Colon (tissue), 2 donors: Measurements from ENCODE around the gene MS4A4E.
"Not testable (repeated sequence)": the region's sequence is repeated elsewhere in the genome, so short reads cannot be mapped to it uniquely, and the experiment has no call there.

ENCODE experiments used
- FAIRE-seq: peaks from 2 replicates; lab custom pipeline; 2012; peaks lifted over from hg19 to GRCh38; lab: Jason Lieb, UNC
- donor health status: control.
- donor health status: control.

MS4A4E gene

DNA sequence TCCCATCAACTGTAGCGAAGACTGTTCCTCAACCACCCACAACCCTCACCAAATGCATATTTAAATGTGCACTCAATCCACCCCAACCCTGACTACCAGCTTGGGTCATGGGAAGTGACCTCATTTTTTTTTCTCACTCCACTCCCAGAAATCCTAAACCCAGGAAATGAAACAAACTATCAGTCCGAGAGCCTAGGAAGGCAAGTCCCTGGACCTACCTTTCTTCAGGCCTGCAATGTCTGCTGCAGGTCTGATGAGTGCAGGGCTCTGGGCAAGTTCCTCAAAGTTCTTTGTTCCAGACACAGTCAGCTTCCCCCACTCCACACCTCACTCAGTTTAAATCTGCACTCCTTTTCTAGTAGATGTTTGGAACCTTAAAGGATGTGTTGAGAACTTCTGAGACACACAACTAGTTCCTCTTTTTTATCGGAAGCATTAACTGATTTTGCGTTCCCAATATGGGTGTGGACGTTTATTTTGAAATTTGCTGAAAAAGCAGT lies at the start of gene MS4A4E:
Gene MS4A4E, minus strand, starts transcription at position 398 of the 500 bp plus-strand sequence. CDS start 13,082 bp downstream, outside the sequence.
- FAIRE-seq = no peak

DNA sequence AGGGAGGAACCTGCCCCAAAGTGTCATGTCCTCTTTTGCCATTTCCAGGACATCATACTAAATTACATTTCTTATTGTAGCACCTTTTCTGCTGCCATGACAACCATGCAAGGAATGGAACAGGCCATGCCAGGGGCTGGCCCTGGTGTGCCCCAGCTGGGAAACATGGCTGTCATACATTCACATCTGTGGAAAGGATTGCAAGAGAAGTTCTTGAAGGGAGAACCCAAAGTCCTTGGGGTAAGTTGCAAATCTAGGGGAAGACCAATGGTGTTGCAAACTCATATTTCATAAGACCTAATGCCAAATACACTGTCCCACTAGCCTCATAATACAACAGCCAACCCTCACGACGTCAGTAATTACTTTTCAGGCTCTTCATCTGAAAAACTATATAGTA lies 49.2 kb upstream of the MS4A4E start:
- FAIRE-seq = no peak

DNA sequence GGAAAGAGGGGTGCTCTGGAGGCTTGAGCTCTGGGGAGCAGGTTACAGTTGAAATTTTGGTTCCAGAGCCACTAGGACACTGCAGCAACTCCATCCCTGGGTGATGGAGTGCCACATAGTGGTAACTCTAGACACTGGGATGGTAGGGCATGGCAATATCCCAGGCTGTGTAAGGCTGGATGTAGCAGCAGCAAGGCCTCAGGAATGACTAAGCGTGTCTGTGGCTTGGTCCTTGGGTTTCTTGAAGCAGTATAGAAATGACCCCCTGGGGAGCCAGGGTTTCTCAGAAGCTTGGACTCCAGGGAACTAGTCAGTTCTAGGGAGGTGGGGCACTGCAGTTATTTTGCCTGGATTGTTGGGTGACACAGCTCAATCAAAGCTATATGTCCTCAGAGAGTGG lies 45.6 kb upstream of the MS4A4E start:
- FAIRE-seq = no peak

- FAIRE-seq = not testable (repeated sequence)
Measured at GRCh38 chr11:60285411-60286126, 42.6 kb upstream of the MS4A4E start.

DNA sequence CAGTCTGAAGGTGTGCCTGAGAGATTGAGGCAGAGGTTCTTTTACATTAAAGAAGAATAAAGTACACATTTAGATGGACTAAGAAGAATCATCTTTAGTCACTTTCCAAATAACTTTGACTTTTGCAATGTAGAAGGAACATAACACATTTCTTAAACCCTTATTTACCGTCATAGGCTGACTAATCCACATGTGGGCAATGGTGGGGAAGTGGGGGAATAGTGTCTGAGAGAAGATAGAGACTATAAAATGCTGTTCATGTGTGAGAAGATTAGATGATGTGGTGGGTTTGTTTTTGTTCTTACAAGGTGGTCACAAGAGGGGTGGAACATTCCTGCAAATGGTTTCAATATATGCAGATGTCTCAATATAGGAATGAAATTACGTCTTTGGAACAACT lies 39.3 kb upstream of the MS4A4E start:
- FAIRE-seq = no peak

- no peak for FAIRE-seq
Measured at GRCh38 chr11:60281485-60281884, 38.5 kb upstream of the MS4A4E start.

- FAIRE-seq = no peak
Measured at GRCh38 chr11:60280412-60280811, 37.5 kb upstream of the MS4A4E start, which contains the start of gene MS4A4A. Gene MS4A4A (plus strand): TSS chr11:60280666. CDS start chr11:60280676, 10 bp downstream.

DNA sequence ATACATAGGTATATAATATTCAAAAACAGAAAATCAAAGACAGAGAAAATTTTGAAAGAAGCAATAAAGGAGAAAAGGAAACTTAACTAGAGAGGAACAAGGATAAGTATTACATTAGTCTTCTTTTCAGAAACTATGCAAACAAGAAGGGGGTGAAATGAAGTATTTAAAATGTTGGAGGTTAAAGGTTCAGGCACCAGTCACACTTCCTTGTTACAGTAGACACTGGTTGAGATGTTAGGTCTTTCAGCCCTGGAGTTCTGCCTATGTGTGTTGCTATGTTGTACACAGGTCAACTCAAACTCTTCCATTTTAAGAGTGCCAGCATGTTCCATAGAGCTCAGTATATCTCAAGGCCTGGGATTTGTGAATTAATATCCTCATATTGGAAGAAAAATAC lies 31.5 kb upstream of the MS4A4E start:
- no peak for FAIRE-seq

- FAIRE-seq = no peak
Measured at GRCh38 chr11:60265373-60266214, 22.7 kb upstream of the MS4A4E start.

DNA sequence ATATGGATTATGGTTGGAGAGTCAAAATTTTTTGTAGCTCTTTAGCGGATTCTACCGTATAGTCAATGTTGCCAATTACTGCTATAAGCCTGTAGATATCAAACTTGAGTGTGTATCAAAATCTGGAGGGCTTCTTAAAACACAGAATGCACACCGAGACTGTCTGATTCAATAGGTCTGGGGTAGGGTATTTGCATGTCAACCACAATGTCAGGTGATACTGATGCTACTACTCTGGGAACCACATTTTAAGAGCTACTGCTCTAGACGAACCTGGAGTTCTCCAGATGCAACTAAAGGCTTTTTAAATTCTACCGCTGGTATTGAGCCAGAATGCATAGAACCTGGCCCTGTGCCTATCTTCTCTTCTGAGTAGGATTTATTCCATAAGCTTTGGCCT lies 21.7 kb upstream of the MS4A4E start:
- no peak for FAIRE-seq

DNA sequence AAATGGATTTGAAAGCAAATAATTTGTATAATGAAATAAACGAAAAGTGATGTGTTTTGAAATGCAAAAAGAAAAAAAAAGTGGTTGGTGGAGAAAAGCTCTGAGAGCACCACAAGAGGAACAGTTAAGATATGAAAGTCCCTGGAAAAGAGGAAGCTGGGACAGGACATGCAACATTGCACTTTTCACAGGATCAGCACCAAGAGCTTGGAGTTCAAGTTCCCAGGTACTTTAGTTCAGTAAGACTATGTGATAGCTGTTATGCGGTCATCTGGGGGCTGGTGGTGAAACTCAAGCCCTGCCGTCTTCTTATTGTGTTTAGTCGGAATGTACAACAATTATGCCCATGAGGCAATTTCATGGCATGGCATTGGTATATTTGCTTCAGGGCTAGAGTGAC lies 20.5 kb upstream of the MS4A4E start:
- FAIRE-seq = no peak

GRCh38 chr11:60261014-60261413 lies 18.1 kb upstream of the MS4A4E start:
- FAIRE-seq = no peak

DNA sequence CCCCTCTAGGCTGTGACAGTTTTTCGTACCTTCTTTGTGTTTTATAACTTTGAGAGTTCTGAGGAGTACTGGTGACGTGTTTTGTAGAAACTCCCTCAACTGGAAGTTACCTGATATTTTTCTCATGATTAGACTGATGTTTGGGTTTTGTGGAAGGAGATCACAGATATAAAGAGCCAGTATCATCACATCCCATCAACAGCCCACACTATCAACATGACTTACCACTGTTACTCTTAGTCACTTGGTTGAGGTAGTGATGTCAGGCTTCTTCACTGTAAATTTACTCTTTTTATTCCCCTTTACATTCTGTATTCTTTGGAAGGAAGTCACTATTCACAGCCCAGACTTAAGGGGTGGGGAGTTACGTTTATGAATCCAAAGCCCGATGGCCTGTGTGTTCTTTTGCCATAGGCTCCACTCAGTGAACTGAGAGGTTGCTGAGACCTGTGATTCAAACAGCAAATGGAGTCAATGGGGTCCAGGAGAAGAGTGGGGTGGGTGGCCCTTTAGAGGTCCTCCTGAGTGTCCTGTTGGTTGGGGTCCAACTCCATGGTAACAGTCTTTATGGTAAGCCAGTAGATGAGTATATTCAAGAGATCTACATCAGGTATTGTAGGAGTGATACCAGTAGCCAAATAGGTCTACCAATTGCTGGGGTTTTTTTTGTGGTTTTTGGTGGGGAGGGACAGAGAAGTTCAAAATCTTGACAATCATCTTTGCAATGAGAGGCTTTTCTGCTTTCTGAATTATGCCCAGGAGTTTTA lies 15.2 kb upstream of the MS4A4E start:
- FAIRE-seq = no peak

DNA sequence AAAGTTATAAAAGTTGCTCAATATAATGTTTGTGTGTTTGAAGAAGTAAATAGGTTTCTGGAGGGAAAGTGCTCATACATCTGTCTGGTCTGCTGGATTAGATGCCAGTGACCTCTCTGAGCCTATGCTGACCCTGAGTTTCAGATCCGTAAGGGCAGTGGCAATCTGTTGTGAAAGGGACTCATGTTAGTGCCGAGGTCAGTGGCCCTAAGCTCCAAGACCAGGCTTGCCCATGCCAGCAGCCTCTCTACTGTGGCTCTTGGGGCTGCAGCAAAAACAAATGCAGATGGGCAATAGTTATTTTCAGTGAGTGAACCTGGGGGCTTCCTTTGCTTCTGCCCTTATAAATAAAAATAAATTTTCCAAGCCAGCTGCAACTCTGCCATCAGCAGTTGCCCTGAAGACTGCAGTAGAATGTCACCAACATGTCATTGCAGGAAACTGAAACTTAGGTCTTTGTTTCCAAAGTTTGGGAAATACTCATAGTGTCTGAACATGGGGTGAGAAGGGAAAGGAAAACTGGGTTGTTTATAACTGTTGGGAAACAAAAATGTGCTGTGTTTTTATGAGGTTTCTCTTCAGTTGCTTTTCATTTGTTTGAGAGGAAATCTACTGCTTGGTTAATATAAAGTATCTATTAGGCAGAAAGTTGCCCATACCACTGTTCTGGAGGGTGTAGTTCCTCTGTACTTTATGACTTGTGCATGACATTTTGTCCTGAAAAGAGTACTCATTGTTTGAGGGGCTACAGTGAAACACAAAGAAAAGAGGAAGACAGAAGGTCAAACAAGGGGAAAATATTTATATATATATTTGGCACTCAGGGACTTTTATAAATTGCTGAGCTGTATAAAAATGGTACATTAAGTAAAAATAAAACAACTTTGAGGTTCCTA lies 9.5 kb upstream of the MS4A4E start:
- no peak for FAIRE-seq

DNA sequence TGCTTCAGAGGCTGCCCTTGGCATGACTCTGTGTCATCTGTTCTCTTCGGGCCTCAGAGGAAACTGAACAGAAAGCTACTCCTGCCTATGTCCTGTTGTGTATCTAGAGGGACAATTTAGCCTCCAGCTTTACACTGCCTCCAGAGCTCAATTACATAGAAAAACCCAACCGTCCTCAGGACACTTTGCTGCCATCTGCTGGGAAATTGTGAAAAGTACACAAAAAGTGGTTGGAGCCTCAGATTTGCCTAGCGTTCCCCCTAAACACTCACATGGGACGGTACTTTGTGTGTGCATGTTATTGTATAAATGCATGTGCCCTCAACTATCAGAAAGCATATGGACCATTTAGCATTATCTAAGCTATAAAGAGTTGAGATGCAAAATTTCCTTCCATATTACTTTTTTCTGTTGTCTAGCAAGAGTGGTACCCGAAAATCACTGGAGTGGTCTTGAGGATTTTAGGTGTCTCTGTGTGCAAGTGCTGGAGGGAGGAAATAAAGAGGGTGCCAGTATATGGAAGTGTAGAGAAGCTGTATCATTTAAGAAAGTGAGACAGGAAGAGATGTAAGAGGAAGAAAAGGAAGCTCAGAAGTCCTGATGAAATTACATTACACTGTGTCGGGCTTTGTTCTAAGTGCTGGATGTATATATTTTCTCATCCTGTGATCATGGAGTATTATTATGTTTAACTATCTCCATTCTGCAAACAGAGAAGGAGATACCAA lies 8.7 kb upstream of the MS4A4E start:
- no peak for FAIRE-seq

DNA sequence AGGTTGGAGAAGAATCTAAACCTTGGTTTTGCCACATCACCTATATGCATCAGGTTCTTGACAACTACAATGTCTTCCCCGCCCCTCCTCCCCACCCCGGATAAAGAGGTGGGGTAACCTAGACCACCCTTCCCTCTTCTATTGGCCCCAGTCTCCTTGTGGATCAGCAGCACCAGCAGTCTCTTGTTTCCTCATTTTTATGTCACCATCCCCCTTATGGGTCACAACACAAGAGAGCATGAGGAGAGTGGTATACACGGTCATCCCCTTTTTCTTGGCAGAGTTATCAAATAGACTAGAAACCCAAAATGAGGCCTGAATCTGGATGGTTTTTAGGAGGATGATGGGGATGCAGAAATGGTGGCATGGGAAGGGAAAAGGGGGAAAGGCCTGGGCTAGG lies 1.2 kb downstream of the MS4A4E start:
- no peak for FAIRE-seq

DNA sequence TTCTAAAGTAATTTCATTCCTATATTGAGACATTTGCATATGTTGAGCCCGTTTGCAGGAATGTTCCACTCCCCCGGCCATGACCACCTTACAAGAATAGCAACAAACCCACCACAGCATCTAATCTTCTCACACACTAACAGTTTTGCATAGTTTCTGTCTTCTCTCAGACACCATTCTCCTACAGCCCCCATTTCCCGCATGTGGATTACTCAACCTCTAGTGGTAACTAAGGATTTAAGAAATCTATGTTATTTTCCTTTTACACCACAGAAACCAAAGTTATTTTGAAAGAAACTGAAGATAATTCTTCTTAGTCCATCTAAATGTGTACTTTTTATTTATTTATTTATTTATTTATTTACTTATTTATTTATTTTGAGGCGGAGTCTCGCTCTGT lies 2.3 kb downstream of the MS4A4E start:
- no peak for FAIRE-seq

- FAIRE-seq = no peak
Measured at GRCh38 chr11:60235321-60235720, 7.6 kb downstream of the MS4A4E start.

GRCh38 chr11:60230681-60231080 lies 12.3 kb downstream of the MS4A4E start:
- no peak for FAIRE-seq

DNA sequence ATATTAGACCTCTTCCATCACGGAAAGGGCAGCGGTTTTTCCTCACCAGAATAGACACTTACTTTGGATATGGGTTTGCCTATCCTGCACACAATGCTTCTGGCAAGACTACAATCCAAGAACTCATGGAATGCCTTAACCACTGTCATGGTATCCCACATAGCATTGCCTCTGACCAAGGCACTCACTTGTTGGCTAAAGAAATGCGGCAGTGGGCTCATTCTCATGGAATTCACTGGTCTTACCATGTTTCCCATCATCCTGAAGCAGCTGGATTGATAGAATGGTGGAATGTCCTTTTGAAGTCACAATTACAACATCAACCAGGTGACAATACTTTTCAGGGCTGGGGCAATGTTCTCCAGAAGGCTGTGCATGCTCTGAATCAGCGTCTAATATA lies 20.8 kb downstream of the MS4A4E start:
- no peak for FAIRE-seq

GRCh38 chr11:60221692-60222091 lies 21.2 kb downstream of the MS4A4E start:
- FAIRE-seq = no peak
